ENCODE results near the gene LTBP2. TPM values are rescaled to one million over a fixed set of nuclear protein-coding genes. Genes with fewer than 3 reads are reported as not detected.

The LTBP2 gene
- polyA plus RNA-seq, 3 donors, result 2.4 to 4.4 (median 2.9) TPM

DNA sequence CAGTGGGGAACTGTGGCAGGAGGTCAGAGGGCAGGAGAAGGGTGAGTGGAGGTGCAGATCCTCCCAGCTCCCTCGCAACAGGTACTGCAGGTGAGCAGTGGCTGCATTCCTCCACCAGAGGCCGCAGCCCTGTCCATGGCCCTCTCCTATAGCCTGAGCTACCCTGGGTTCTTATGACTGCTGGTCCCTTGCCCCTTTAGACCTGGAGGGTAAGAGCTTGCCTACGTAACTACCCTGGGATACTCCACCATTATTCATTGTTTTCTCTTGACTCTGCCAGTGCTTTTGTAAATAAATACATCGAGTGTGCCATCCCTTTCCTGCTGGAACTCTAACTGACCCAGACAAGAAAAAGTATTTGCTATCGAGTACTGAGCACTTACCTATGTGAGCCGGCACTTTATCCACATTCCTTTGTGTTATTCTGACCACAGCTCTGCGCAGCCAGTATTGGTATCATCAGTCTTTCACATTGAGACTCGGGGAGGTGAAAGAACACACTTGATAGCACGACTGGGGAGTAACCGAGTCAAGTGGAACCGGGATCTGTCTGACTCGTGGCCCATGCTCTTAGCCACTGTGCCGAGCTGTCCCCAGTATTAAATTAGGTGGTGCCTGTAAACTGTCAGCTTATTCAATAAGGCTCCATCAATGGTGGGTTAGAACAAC, 38.5 kb downstream of the LTBP2 start:
- no peak for DNase-seq

DNA sequence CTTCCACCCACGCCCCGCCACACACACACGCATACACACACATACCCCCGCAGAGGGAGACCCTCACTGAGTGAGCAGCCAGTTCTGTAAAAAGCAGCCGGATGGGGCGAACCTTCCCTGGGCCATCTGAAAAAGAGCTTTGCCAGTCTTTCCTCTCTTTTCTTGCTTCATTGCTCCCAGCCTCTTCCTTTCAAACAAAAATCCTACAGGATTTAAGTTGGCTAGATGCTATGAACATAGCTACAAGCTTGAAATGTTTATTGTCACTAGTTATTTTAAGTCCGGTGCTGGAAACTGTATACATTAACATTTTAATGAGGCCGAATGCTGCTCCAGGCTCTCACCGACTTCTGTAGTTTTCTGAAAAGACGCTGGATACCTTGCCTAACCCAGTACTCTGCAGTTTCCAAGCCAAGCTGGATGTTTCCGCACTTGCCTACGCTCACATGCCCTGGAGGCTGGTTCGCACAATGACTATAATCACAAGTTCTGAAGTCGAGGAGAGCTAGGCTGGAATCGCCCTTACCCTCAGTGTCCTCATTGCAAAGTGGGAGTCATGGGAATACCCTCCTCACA, 39.2 kb downstream of the LTBP2 start:
- no peak for DNase-seq

DNA sequence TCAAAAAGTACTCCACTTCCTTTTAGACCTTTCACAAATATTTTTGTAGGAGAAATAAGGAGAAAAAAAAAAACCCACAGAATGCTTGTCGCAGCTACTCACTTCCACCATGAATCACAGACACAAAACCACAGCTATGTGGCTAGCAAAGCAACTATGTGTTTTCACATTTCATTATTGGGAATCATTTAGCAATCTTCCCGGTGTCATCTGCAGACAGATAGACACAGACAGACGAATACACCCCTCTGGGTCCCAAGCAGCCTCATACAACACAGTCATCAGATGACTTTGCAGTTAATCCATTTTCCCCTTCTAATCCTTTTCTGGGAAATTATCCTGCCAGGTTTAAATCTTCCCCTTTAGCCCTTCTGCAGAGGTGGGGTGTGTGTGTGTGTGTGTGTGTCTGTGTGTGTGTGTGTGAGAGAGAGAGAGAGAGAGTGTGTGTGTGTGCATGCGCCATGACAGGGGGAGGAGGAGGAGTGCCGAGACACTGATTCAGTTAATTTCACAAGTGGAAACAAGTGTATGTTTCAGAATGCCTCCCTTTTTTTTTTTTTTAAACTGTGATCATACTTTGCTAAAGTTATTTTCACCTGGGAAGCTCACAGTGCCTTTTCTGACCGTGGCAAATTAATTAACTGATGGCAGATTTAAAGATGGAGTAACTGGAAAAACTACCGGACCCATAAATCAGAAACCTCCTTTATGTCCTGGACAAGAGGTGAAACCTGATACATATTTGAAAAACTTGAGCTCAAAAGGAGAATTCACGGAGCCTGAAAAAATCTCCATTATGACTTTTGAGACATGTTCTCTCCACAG, 39.9 kb downstream of the LTBP2 start:
- DNase-seq, result peak; percentile 85

DNA sequence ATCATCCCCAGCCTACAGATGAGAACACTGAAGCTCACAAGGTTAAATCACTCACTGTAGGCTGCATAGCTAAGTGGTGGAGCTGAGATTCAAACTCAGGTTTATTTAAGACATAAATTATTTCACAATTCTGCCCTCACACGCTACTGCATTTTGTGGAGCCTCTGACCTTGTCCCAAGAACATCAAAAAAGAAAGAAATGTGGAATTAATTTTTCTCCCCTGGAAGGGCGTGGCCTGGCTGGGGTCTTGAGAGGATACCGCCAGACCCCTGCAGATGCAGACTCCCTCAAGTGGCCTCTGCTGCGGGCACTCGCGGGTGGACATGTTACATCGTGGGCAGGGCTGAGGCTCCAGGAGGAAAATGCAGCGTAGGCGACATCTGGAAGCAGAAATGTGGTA, 40.6 kb downstream of the LTBP2 start:
- no peak for DNase-seq

DNA sequence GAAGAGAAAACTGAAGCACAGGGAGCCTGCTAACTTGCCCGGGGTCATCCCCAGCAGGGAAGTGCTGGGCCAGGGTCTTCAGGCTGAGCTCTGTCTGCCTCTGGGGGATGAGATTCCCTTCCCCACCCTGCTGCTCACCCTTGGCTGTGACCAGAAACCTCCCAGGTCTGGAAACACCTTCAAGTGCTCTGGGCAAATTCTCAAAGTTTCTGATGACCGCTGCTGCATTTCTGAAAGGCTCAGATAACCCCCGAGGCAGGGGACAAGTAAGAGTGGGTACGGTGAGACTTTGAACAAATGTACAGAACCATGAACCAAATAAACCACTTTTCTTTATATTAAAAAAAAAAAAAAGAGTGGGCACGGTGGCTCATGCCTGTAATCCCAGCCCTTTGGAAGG, 41.3 kb downstream of the LTBP2 start:
- DNase-seq, result no peak

DNA sequence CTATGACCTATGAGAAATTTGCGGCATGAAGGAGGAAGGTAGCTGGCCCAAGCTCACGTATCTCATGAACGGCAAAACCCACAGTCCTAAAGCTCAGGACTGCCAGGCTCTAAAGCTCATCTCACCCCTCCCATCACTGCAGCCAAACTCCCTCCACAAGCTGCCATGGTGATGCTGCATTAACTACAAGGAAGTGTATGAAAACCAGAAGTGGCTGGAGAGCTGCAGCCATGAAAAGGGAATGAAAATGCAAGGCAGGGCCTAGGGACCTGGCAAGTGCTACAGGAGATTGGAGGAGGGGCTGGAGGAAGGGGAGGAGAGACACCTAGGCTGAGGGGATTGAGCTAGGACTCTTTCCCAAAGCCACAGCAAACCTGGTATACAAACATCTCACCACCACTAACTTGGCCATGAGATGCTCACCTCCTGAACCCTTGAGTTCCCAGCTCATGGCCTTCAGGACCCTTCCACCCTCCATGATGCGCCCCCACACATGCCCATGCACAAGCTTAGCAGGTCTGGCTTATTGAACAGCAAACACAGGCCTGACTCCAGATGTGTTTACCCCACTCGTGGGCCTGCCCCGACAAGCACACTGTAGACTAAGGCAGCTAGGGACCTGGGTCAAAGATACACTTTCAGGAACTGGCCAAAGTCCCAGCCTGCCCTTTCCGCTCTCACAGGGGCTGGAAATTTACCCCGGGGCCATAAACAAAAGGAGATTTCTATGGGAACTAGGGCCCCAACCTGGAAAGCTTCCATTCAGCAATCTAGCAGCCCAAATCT, 42.0 kb downstream of the LTBP2 start:
- DNase-seq, result no peak

DNA sequence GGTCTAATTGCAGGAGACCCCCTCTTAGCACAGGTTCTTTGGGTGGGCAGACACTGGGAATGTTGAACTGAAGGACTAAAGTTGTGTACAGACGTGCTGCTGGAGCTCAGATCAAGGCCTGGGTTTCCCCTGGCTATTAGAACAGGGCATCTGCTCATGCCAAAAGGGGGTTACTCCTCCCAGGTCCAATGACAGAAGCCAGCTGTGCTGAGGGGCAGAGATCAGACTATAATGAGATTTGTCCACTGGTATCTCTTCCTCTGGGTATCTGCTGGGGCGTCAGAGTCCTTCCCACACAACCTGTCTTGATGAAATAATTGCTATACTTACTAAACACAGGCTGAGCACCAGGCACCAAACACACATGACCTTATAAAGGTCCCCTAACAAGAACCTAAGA, 42.6 kb downstream of the LTBP2 start:
- no peak for DNase-seq

DNA sequence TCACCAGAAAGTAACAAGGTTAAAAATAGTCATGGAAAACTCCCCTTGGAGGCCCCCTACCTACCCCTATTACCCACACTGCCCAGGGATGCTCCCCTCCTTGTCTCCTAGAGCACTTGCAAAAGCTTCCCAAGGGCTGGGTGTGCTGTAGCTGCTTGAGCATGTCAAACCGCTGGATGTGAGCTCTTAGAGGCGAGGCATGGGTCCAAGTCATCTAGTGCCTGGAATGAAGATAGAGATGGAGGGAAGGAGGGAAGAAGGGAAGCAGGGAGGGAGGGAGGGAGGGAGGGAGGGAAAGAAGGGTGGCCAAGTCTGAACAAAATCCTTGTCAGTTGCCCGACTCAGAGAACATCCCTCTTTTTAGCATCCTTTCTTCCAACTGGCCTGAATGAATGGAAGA, 43.1 kb downstream of the LTBP2 start:
- DNase-seq, result no peak

DNA sequence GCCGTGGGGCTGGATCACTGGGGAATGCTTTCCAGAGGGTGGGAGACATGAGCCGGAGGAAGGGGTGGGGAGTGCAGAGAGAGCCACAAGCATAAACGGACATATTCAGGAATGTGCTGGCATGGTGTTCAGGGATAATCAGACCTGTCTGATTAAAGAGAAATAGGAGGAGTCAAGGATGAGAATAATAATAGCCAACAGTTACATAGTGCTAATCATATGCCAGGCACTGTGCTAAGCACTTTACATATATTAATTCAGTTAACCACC, 43.7 kb downstream of the LTBP2 start:
- no peak for DNase-seq

DNA sequence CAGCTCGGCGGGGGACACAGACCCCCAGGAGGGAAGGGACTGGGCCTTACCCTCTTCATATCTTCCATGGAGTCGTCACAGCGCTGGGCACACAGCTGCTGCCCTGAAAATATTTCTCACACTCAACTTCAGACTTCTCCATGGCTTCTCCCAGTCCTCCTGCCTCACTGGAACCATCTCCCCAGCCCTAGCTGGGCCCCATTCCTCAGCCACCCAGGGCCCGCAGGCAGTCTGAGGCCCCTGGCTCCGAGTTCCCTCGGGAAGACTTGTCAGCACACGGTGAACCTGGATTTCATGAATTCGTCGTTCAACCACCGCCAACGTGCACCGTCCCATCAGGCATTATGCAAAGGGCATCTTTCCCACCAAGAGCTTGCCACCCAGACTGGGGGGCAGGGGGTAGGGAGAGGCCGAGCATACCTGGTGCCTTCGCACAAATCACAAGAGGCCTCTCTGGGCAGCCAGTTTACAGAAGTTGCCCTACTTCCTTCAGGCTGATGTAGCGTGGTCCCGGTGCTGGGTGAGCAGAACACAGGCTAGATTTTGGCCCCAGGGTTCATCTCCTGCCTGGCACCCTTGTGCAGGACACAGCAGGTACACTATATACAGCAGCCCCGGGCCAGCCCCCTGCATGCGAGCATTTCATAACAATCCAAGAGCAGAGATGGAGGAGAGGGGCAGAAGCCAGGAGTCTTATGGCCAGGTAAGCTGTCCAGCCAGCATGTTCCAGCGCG, 44.2 kb downstream of the LTBP2 start:
- DNase-seq, result no peak

DNA sequence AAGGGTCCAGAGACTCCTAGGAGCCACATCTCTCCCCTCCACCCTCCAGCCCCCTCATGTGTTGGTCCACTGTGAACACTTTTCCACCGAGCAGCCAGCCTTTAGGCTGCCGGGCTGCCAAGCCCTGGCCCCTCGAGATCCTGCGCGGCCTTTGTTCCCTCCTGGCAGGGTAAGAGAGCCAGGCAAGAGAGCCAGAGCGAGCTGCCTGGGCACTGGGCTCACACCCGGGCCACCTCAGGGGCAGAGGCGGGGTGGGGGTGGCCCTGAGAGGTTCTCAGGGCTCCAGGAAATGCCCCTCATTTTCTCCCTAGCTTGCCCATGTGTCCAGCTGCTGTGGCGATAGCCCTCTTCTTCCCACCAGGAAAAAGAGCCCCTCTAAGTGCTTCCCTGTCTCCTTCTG, 44.8 kb downstream of the LTBP2 start:
- no peak for DNase-seq

DNA sequence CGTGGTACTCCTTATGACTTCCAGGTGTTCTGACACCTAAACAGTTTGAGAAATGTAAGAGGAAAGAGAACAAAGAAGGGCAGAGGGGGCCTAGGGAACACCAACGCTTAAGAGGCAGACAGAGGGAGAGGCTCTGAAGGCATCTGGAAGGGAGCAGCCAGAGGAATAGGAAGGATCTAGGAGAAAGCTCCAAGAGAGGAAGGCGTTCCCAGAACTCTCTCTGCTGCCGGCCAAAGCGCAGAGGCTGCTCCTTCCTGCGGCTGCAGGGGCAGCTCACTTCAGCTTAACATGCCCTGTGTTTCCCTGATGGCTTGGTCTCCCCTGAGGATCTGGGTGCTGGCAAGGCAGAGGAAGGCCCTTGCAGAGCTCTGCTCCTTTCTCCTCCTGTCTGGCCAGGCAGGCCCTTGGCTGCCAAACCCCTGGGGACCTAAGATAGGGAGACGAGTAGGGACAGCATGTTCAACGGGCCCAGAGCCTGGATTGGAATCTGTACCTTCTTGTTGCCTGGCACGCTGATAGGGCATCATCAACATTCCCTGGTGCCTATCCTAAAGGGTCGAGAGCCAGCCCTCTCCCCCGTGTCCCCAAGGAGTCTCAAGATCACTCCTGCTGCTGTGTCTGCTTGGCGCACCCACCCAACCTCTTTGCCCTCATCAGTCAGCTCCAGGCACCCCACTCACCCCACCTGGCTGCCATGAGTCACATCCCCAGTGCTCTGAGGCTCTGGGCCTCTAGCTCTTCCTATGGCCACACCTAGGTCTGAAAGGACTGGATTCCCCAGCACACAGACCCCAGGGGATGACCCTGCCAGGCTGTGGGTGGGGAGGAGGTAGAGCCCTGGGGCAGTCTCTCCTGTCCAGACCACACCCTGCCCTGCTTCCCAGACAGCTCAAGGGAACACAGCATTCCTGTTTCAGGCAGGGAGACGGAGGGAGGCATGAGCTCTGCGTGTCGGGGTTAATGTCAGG, 45.6 kb downstream of the LTBP2 start:
- no peak for DNase-seq

DNA sequence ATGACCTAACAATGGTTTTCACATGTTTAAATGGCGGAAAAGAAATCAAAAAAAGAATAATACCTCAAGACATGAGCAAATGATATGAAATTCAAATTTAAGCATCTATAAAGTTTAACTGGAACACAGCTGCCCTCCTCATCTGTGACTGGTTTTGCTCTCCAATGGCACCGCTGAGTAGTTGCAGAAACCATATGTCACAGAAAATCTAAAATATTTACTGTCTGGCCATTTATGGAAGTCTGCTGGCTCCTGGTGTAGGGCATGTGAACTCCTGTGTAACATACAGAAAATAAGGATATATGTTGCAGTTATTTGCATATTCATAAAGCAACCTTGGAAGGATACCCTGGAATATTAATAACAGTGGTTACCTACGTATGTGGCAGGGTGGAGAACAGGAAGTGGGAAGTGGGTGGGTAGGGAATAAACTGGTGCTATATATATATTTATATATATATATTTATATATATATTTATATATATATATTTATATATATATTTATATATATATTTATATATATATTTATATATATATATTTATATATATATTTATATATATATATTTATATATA, 48.4 kb downstream of the LTBP2 start:
- no peak for DNase-seq

DNA sequence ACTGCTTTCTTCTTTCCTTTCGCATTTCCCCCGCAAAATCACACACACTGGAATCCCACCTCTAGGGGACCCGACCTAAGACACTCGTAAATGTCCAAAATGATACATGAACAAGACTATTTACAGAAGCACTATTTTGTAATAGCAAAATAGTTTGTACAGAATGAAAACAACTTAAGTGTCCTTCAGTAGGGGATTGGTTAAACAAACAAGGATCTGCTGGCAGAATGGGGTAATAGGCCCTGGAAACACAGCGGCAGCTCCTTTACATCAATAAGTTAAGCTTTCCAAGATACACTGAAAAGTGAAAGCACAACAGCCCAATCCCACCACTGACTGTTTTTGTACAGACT, 48.8 kb downstream of the LTBP2 start:
- DNase-seq, result no peak

DNA sequence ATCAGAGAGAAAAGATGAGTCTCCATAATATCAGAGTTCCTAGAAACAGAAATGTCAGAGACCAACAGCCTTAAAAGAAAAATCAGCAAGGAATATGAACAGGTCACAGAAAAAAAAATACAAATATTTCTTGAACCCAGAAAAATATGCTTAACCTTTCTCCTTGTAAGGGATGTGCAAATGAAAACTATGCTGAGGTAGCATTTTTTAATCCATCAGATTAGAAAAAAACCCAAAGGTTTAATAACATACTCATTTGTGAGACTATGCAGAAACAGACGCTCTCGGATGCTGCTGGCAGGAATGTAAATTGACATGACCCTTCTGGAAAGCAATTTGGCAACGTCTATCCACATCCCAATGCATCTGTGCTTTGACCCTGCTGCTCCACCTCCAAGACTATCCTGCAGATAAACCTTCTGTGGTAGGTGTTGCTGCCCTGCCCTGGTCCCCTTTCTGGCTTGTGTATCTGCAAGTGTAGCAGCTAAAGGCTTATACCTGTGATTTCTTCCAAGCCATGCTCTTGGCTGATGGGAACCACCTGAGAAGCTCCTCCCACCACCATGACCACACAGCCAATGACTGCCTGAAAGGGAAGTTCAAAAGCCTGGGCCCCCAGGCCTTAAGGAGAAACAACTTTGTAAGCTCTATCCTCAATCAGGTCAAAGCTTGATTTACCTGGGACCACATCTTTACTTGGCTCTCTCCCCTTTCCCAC, 49.4 kb downstream of the LTBP2 start:
- no peak for DNase-seq

DNA sequence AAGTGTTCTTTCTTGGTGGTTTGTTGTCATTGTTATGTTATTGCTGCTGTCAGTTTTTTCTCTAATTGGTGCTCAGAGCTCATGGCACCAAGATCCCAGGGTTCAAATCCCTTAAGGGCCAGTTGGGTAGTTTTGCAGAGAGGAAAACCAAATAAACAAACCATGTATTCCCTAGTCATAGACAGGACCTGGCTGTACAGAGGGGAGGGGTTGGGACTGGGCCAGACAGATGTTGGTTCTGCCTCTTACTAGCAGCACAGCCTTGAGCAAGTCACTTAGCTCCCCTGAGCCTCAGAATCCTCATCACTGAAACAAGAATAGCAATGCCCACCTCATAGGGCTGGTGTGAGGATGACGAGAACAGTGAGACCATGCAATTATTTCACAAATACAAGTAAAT, 53.4 kb downstream of the LTBP2 start:
- no peak for DNase-seq

DNA sequence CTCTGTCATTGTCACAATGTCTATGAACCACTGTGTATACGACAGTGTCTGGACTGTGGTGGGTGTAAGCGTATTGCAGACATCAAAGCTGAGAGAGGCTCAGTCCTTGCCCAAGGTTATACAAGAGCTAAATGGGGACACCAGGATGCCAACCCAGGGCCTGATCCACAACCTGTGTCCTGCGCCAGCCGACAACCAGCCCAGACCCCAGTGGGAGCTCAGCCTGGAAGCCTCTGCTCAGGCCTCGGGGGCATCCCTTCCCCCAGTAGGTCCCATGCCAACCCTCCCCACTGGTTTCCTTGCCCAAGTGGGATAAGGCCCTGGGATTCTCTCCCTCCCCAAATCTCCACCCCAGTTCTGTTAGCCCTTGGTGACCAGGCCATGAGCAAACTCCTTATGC, 54.3 kb downstream of the LTBP2 start:
- no peak for DNase-seq

DNA sequence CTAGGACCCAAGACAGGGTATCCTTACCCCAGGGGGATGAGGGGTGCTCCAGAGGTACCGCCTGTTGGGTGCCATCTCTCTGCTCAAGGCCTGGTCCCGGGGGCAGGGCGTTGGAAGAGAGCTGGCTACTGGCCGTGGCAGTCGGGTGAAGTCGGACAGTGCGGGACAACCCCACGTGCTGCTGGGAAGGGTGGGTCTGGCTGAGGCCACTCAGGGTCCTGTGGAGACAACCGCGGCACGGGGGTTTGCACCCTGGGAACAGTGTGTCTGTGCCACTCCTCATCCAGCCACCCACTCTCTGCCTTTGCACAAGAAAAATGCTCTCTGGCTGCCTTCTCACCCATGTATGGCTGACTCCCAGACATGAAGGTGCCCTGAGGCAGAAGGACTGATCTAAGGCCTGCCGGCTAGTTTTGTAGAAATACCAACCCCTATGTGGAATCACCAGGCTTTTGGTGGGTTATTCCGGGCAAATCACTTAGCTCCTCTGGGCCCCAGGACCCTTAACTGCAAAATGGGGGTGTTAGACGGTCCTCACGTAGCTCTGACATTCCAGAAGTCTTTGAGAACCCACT, 56.5 kb downstream of the LTBP2 start:
- DNase-seq, result no peak

DNA sequence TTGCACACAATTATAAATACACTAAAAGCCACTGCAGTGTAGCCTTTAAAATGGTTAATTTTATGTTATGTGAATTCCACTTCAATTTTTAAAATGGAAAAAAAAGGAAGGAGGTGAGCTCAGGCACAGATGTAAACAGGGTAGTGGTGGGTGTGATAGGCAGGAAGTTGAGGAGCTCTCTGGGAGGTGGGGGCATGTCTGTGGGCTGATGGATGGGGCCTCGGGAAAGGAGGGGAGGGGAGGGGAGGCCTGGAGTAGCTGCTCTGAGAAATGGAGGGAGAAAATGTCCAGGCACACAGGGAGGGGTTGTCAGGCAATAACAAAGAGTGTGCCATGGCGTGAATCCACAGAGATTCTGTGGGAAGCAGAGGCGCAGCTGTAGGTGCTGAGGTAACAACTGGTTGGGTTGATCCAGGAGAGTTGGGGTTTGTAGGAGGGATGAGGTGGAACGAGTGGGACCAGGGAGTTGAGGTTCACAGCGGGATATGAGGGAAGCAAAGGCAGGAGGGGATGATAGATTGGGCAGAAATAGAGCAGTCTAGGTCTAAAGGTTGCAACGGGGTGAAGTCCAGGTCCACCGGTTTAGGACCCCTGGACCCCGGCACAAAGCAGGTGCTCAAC, 57.2 kb downstream of the LTBP2 start:
- no peak for DNase-seq

All from renal pelvis (tissue), 4 donors.